HepG2 (cell line): Measurements from ENCODE around the gene PROCR. TPM values are rescaled to one million over a fixed set of nuclear protein-coding genes. Genes with fewer than 3 reads are reported as not detected.

Source experiments
- ARID4A ChIP-seq: sonication (generic); formaldehyde crosslinking; IDR thresholded peaks from 2 replicates; pipeline ENCODE4 v1.5.0; 2020; ENCODE audit warnings: mild to moderate bottlenecking, missing genetic modification reagents, borderline replicate concordance
- JARID2 ChIP-seq: sonication (generic); formaldehyde crosslinking; IDR thresholded peaks from 2 replicates; pipeline ENCODE4 v1.8.1; 2023; ENCODE audit warnings: missing genetic modification reagents, inconsistent platforms; ENCODE audit not compliant: insufficient replicate concordance
- NFKB2 ChIP-seq: sonication (generic); formaldehyde crosslinking; IDR thresholded peaks from 2 replicates; pipeline ENCODE4 v1.4.0; 2020; ENCODE audit warnings: missing genetic modification reagents, borderline replicate concordance
- RAD21 ChIP-seq: fragments of 450-650 bp; formaldehyde crosslinking; IDR thresholded peaks from 2 replicates; pipeline ENCODE4 v1.5.0; 2020; ENCODE audit warnings: mild to moderate bottlenecking
- TBL1XR1 ChIP-seq: fragments of 150-350 bp; IDR thresholded peaks from 2 replicates; pipeline ENCODE4 v1.6.1; 2014; ENCODE audit warnings: borderline replicate concordance, low read length; ENCODE audit not compliant: partially characterized antibody
- U2AF2 ChIP-seq: fragments of 200-400 bp; formaldehyde crosslinking; IDR thresholded peaks from 2 replicates; pipeline ENCODE4 v1.6.1; 2017; ENCODE audit warnings: low read depth, mild to moderate bottlenecking, low read length
- ZBTB2 ChIP-seq: sonication (generic); formaldehyde crosslinking; IDR thresholded peaks from 2 replicates; pipeline ENCODE4 v1.8.0; 2022; ENCODE audit warnings: low read depth, missing genetic modification reagents
- ZGPAT ChIP-seq: IDR thresholded peaks from 2 replicates; pipeline ENCODE4 v1.6.1; 2016; ENCODE audit warnings: mild to moderate bottlenecking
- ZNF234 ChIP-seq: sonication (generic); formaldehyde crosslinking; conservative IDR thresholded peaks from 2 replicates; pipeline ENCODE4 v1.5.1; 2020; ENCODE audit warnings: mild to moderate bottlenecking, missing genetic modification reagents
- ZNF674 ChIP-seq: sonication (generic); formaldehyde crosslinking; IDR thresholded peaks from 2 replicates; pipeline ENCODE4 v1.5.0; 2020; ENCODE audit warnings: low read depth, mild to moderate bottlenecking, missing genetic modification reagents
- ZNF713 ChIP-seq: sonication (generic); formaldehyde crosslinking; IDR thresholded peaks from 2 replicates; pipeline ENCODE4 v1.4.0; 2020; ENCODE audit warnings: mild to moderate bottlenecking, missing genetic modification reagents
- ZNF780A ChIP-seq: sonication (generic); formaldehyde crosslinking; IDR thresholded peaks from 2 replicates; pipeline ENCODE4 v1.8.0; 2022; ENCODE audit warnings: mild to moderate bottlenecking, missing genetic modification reagents, moderate library complexity
- ZNF841 ChIP-seq: sonication (generic); formaldehyde crosslinking; IDR thresholded peaks from 2 replicates; pipeline ENCODE4 v1.8.1; 2023; ENCODE audit warnings: missing genetic modification reagents, borderline replicate concordance
- polyA plus RNA-seq, 8 experiments: library from polyadenylated mRNA; depleted of rRNA in 3 of 8; stranded (reverse) in 7 of 8; unstranded in 1 of 8; fragments of >200 nt; fragmentation: Illumina TruSeq in 4 of 8; extraction: Trizol in 4 of 8; gene quantifications; 2 replicates each; pipeline versions ENCODE4 v1.2.1 to v1.2.3, GENCODE V29; 2011 to 2016; ENCODE audit warnings: low read depth in 4 of 8, missing spikeins in 1 of 8, mixed read lengths in 1 of 8; ENCODE audit not compliant: insufficient read depth in 1 of 8
- total RNA-seq, 5 experiments: library from RNA; depleted of rRNA; stranded (reverse); fragments of >200 nt; fragmentation: Illumina TruSeq; extraction: Trizol; gene quantifications; 2 replicates each; pipeline ENCODE4 v1.2.3, GENCODE V29; 2016; ENCODE audit warnings: low read depth in 1 of 5
- TF ChIP-seq, protein P1 (sequence below): IDR thresholded peaks from 2 replicates; pipeline ENCODE4 v1.6.1; 2016; ENCODE audit warnings: mild to moderate bottlenecking, missing biosample characterization, missing genetic modification reagents
- TF ChIP-seq, protein P2 (sequence below): sonication (generic); formaldehyde crosslinking; IDR thresholded peaks from 2 replicates; pipeline ENCODE4 v1.8.0; 2022; ENCODE audit warnings: mild to moderate bottlenecking, missing genetic modification reagents, borderline replicate concordance
- TF ChIP-seq, protein P3 (sequence below): sonication (generic); formaldehyde crosslinking; IDR thresholded peaks from 2 replicates; pipeline ENCODE4 v1.4.0; 2020; ENCODE audit warnings: mild to moderate bottlenecking, missing genetic modification reagents, borderline replicate concordance

Gene PROCR
- total and polyA plus RNA-seq, 2 of the 13 experiments (the other 11 are each of a cell fraction or from before 2014, with no cell fraction given): 1.4 to 1.7 TPM

DNA sequence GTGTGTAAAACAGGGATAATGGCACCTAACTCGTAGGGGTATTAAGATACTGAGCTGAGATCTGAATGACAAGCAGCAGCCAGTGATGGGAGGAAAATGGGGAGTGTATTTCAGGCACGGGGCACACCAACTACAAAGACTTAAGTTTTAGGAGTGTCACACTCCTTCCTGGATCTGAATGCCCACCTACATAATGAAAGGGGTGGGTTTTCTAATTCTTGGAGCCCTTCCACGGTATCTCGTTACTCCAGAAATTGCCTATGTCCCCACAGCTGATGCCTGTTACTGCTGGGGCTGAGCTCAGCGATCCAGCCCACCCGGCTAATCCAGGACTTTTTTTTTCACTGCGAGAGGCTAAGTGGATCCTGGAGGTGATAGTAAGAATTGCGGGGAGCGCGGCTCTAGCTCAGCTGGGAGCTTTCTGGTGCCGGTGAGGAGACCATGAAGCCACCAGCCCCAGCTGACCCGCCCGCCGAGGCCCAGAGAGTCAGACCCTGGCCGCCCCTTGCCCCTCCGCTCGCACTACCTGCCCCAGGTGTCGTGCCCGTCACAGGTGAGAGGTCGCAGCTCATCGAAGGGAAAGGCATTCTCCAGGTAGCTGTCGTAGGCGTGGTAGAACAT, 25.5 kb upstream of the PROCR start (continued):
- TF ChIP-seq ZGPAT: no peak
- no peak for TF ChIP-seq NFKB2 (CRISPR knock-in tag)
- TF ChIP-seq JARID2 (CRISPR knock-in tag): no peak
- TF ChIP-seq, protein P1, sequence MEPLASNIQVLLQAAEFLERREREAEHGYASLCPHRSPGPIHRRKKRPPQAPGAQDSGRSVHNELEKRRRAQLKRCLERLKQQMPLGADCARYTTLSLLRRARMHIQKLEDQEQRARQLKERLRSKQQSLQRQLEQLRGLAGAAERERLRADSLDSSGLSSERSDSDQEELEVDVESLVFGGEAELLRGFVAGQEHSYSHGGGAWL (CRISPR knock-in tag): no peak
- TF ChIP-seq ZBTB2: no peak
- no peak for TF ChIP-seq ZNF234 (CRISPR knock-in tag)
- TF ChIP-seq, protein P2, sequence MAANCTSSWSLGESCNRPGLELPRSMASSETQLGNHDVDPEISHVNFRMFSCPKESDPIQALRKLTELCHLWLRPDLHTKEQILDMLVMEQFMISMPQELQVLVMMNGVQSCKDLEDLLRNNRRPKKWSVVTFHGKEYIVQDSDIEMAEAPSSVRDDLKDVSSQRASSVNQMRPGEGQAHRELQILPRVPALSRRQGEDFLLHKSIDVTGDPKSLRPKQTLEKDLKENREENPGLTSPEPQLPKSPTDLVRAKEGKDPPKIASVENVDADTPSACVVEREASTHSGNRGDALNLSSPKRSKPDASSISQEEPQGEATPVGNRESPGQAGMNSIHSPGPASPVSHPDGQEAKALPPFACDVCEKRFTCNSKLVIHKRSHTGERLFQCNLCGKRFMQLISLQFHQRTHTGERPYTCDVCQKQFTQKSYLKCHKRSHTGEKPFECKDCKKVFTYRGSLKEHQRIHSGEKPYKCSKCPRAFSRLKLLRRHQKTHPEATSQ (CRISPR knock-in tag): no peak
- no peak for TF ChIP-seq ARID4A (CRISPR knock-in tag)
- TF ChIP-seq ZNF674 (CRISPR knock-in tag): no peak
- TF ChIP-seq ZNF841 (CRISPR knock-in tag): no peak
- TF ChIP-seq, protein P3, sequence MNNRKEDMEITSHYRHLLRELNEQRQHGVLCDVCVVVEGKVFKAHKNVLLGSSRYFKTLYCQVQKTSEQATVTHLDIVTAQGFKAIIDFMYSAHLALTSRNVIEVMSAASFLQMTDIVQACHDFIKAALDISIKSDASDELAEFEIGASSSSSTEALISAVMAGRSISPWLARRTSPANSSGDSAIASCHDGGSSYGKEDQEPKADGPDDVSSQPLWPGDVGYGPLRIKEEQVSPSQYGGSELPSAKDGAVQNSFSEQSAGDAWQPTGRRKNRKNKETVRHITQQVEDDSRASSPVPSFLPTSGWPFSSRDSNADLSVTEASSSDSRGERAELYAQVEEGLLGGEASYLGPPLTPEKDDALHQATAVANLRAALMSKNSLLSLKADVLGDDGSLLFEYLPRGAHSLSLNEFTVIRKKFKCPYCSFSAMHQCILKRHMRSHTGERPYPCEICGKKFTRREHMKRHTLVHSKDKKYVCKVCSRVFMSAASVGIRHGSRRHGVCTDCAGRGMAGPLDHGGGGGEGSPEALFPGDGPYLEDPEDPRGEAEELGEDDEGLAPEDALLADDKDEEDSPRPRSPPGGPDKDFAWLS (CRISPR knock-in tag): 0 out of 2 replicates have a peak, but pooled peaks have one; percentile 28
- no peak for TF ChIP-seq ZNF780A (CRISPR knock-in tag)
- TF ChIP-seq ZNF713: no peak
- peak; percentile 29; the same call in 1 of the 2 replicates for TF ChIP-seq U2AF2
- TF ChIP-seq TBL1XR1: no peak
- TF ChIP-seq RAD21: no peak
